ENCODE results near the gene KAT7.
"Not testable (repeated sequence)": the region's sequence is repeated elsewhere in the genome, so short reads cannot be mapped to it uniquely, and the experiment has no call there.

The KAT7 gene

DNA sequence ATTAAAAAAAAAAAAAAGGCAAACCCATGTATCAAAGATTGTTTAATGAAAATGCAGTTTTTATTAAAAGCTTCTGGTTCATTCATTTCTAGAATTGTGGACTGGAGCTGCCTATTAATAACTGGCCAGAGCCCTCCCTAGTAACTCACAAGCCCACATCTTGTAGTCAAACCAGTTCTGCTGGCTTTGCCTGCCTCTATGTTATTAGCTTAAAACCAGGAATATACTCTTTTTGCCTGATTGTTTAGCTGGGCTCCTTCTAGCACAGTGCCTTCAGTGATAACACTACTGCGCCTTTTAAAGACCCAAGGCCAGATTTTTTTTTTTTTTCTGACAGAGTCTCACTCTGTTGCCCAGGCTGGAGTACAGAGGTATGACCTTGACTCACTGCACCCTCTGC lies 33.4 kb downstream of the KAT7 start:
- Histone ChIP-seq H3K27me3 (ENCODE audit: insufficient read depth, poor library complexity, severe bottlenecking) (no peaks in the 10 kb centered on the region), H3K4me3 (replicated peaks; ENCODE audit: insufficient read depth, low read length) (no peak overlapping the region), H3K27ac (replicated peaks) (no peak overlapping the region)
- no peak for TF ChIP-seq POLR2AphosphoS5 (IDR thresholded peaks at IDR 0.05; ENCODE audit: low read depth)
- TF ChIP-seq, protein P1, sequence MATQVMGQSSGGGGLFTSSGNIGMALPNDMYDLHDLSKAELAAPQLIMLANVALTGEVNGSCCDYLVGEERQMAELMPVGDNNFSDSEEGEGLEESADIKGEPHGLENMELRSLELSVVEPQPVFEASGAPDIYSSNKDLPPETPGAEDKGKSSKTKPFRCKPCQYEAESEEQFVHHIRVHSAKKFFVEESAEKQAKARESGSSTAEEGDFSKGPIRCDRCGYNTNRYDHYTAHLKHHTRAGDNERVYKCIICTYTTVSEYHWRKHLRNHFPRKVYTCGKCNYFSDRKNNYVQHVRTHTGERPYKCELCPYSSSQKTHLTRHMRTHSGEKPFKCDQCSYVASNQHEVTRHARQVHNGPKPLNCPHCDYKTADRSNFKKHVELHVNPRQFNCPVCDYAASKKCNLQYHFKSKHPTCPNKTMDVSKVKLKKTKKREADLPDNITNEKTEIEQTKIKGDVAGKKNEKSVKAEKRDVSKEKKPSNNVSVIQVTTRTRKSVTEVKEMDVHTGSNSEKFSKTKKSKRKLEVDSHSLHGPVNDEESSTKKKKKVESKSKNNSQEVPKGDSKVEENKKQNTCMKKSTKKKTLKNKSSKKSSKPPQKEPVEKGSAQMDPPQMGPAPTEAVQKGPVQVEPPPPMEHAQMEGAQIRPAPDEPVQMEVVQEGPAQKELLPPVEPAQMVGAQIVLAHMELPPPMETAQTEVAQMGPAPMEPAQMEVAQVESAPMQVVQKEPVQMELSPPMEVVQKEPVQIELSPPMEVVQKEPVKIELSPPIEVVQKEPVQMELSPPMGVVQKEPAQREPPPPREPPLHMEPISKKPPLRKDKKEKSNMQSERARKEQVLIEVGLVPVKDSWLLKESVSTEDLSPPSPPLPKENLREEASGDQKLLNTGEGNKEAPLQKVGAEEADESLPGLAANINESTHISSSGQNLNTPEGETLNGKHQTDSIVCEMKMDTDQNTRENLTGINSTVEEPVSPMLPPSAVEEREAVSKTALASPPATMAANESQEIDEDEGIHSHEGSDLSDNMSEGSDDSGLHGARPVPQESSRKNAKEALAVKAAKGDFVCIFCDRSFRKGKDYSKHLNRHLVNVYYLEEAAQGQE (IDR thresholded peaks at IDR 0.05; ENCODE audit: insufficient replicate concordance, low read depth): no peak
- TF ChIP-seq GABPA (IDR thresholded peaks at IDR 0.05; ENCODE audit: low read depth): no peak
- TF ChIP-seq SPI1 (IDR thresholded peaks at IDR 0.05; ENCODE audit: borderline replicate concordance, low read depth): no peak
- TF ChIP-seq CTCF (IDR thresholded peaks at IDR 0.05; ENCODE audit: insufficient read depth, low read length): no peak
- no peak for DNase-seq (ENCODE audit: low read depth in 1 of 2, low spot score in 1 of 2)

- no peak overlapping the region for H3K4me3 ChIP-seq (replicated peaks; ENCODE audit: insufficient read depth, low read length)
- DNase-seq (ENCODE audit: low read depth in 1 of 2, low spot score in 1 of 2): no peak
- H3K27me3 ChIP-seq (ENCODE audit: insufficient read depth, poor library complexity, severe bottlenecking): no peaks in the 10 kb centered on the region
- TF ChIP-seq GABPA (IDR thresholded peaks at IDR 0.05; ENCODE audit: low read depth) (no peak), POLR2AphosphoS5 (IDR thresholded peaks at IDR 0.05; ENCODE audit: low read depth) (no peak)
- H3K27ac ChIP-seq (replicated peaks): no peak overlapping the region
Measured at GRCh38 chr17:49822829-49823228, 34.3 kb downstream of the KAT7 start.

DNA sequence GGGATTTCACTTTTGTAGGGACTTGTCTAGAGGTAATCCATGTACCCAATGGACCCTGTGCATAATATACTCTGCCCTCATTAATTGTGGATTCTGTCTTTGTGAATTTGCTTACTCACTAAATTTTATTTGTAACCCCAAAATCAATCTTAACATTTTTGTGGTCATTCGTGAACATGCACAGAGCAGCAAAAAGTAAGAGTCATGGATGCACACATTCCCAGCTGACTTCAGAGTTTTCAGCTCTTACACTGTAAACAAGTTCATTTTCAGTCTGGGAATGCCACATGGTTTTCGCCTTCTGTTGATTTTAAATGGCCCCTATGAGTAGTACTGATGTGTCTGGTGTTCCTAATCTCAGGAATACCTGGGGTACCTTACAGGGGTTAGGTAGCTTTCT lies 35.1 kb downstream of the KAT7 start:
- Histone ChIP-seq H3K27me3 (ENCODE audit: insufficient read depth, poor library complexity, severe bottlenecking) (no peaks in the 10 kb centered on the region), H3K4me3 (replicated peaks; ENCODE audit: insufficient read depth, low read length) (no peak overlapping the region), H3K27ac (replicated peaks) (no peak overlapping the region)
- no peak for DNase-seq (ENCODE audit: low read depth in 1 of 2, low spot score in 1 of 2)
- no peak for TF ChIP-seq CTCF (IDR thresholded peaks at IDR 0.05; ENCODE audit: insufficient read depth, low read length)
- no peak for TF ChIP-seq GABPA (IDR thresholded peaks at IDR 0.05; ENCODE audit: low read depth)
- TF ChIP-seq, protein P1 (IDR thresholded peaks at IDR 0.05; ENCODE audit: insufficient replicate concordance, low read depth): no peak
- TF ChIP-seq SPI1 (IDR thresholded peaks at IDR 0.05; ENCODE audit: borderline replicate concordance, low read depth): no peak
- no peak for TF ChIP-seq POLR2AphosphoS5 (IDR thresholded peaks at IDR 0.05; ENCODE audit: low read depth)

- TF ChIP-seq GABPA (IDR thresholded peaks at IDR 0.05; ENCODE audit: low read depth) (no peak), POLR2AphosphoS5 (IDR thresholded peaks at IDR 0.05; ENCODE audit: low read depth) (no peak), SPI1 (IDR thresholded peaks at IDR 0.05; ENCODE audit: borderline replicate concordance, low read depth) (no peak), CTCF (IDR thresholded peaks at IDR 0.05; ENCODE audit: insufficient read depth, low read length) (no peak)
- TF ChIP-seq, protein P1 (IDR thresholded peaks at IDR 0.05; ENCODE audit: insufficient replicate concordance, low read depth): no peak
- no peak overlapping the region for H3K27ac ChIP-seq (replicated peaks)
Measured at GRCh38 chr17:49825645-49826044, 37.2 kb downstream of the KAT7 start.

DNA sequence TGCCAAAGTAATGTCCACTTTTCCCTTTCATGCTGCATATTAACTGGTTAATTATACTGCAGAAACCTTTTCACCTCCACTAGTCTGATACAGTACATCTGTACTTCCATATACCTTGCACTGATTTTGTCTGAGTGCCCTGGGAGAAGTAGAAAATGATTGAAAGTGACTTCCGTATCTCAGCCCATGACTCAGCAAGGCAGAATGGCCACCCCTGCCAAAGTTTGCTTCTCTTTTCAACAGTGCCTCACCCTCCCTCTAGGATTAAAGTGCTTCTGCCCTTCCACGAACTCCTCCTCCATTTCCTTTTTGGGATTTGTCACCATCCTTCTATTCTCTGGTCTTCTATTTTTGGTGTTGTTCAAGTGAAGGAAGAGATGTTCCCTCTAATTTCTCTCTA lies 39.8 kb downstream of the KAT7 start:
- H3K27ac ChIP-seq (replicated peaks); H3K27me3 ChIP-seq (ENCODE audit: insufficient read depth, poor library complexity, severe bottlenecking); H3K4me3 ChIP-seq (replicated peaks; ENCODE audit: insufficient read depth, low read length): not testable (repeated sequence)
- DNase-seq (ENCODE audit: low read depth in 1 of 2, low spot score in 1 of 2): peak in 1 of 2 experiments; percentile 28

More at GRCh38 chr17:49825645-49826044, 37.2 kb downstream of the KAT7 start:
- Histone ChIP-seq H3K4me3 (replicated peaks; ENCODE audit: insufficient read depth, low read length) (no peak overlapping the region), H3K27me3 (ENCODE audit: insufficient read depth, poor library complexity, severe bottlenecking) (no peaks in the 10 kb centered on the region)
- no peak for DNase-seq (ENCODE audit: low read depth in 1 of 2, low spot score in 1 of 2)
